GM19099 (cell line): ENCODE results near the gene DNM1L.

Experiments used
- POLR2A ChIP-seq: IDR thresholded peaks from 3 replicates; pipeline ENCODE4 v1.6.1; 2011; ENCODE audit warnings: low read depth; ENCODE audit not compliant: insufficient read length; ENCODE audit errors: extremely low read depth

DNM1L gene

DNA sequence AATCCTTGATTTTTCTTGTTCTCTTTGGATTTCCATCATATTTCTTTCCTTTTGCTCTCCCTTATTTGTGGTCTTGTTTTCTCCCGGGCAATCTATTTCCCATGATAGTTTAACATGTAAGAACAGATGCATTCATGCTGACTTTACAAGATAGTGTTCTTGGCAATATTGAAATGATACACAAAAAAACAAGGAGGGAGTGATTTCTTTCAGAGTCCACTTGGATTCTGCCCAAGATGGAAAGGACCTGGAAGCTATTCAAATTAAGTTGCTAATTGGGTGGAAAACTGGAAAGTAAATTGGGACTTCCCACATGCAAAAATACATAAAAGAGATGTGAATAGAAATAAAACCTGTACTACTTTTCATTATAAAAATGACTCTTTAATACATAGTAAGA lies 91.0 kb downstream of the DNM1L start:
- TF ChIP-seq POLR2A, result no peak

DNA sequence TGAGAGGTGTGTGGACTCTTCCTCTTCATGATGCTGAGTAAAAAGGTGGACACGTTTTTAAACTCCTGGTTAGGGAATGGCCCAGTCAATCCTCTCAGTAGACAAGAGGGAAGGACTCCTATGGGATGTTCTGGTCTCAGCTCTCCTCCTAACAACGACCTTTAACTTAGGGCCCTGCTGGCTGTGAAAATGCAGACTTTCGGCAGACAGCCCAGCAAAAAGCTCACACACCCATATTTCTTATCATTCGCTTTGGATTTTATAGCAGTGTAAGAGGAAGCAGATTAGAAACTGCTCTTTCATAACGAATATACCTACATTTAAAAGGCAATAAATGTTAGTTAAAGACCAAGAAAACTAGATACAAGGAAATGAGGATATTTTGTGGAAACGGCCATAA lies 94.6 kb downstream of the DNM1L start:
- no peak for TF ChIP-seq POLR2A

DNA sequence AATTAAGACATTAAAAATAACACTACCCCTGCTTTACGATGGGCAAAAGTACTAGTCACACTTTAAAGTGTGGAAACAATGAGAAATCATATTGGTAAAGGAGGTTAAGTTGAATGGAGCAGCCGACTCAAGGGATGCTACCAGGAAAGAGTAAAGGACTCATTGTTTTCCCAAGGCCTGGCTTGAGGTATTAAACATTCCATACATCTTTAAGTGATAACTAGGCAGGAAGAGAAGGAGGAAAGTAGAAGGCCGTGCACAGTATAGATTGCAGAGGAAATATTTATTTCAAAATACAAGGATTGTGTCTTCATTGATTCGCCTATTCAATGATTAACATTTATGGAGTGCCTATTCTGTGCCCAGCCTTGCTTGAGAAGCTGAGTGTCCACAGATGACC lies 97.2 kb downstream of the DNM1L start:
- TF ChIP-seq POLR2A, result no peak

DNA sequence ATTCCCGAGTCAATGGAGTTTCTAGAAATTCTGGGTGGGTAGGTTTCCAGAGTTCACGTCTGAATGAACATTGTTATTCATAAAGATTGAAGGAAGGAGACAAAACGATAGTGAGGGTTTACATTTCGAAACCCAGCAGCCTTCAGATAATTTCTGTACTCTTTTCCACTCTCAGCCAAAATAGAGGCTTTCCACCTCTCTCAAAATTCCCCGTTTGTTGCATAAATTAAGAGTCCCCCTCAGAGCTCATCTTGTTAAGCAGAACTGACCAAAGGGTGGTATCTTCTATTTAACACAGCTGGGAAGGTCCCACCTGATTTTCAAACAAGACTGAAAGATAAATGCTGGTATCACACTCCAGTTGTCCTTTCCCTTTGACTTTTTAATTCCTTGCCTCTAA lies 98.1 kb downstream of the DNM1L start:
- TF ChIP-seq POLR2A, result no peak

DNA sequence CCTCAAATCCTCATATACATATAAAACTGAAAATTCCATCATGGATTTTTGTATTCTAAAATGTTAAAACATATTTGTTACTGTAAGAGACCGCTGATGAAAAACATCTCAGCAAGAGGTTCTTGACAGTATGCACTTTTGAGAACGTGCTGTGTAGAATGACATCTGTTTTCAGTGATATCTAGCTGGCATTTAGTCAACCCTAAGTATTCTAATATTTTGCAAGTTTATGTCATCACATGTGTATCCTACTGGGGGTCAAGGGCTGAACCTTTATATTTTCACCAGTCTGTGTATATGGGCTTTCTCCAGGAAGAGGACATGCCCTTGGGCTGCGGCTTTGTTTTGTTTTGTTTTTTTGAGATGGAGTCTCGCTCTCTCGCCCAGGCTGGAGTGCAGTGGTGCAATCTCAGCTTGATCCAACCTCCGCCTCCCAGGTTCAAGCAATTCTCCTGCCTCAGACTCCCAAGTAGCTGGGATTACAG lies 98.6 kb downstream of the DNM1L start:
- TF ChIP-seq POLR2A, result no peak

DNA sequence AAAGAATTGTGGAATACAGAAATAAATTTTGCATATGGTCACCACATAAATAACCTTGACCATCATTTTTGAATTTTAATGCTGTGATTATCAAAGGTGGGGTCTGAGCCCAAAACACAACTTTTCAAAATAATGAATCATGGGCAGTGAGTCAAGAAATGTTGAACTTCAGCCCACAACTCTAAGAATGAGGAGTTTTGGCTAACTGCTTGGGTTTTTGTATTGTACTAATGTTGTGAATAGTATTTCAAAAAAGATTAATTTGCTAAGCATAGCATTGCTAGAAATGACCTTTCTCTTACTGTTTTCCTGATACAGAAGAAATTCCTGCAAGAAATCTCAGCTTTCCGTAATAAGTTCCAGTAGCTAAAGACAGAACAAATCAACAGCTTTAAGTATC lies 101.0 kb downstream of the DNM1L start:
- TF ChIP-seq POLR2A, result no peak

DNA sequence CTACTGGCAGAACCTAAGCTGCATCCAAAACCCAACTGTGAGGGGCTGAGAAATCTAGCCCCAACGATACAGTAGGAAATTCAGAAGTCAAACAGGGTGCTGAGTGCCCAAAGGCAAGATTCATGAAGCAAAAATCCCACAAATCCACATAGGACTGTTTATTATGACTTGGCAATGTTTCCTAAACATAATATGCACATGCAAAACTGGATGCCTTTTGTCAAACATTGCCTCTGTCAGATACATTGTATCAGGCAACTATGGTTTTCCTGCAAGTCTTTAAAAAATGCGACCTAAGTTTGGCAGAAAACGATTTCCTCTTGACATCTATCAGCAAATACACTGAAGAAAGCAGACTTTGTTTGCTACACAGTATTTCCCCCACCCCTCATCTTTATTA lies 103.9 kb downstream of the DNM1L start:
- no peak for TF ChIP-seq POLR2A

DNA sequence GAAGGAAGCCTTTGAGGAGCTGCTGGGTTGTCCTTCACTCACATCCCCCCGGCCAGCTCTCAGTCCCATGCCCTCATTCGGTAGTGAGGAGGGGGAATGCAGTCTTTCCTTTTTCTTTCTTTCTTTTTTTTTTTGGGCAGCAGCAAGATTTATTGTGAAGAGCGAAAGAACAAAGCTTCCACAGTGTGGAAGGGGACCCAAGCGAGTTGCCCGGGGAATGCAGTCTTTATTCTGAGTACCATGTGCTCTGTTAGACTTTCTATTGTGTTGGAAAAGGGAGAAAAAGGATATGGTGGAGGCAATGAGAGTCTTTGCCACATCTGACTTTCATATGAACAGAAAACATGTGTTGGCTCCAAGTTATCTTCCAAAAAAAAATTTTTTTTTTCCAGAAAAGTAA lies 106.5 kb downstream of the DNM1L start:
- no peak for TF ChIP-seq POLR2A

DNA sequence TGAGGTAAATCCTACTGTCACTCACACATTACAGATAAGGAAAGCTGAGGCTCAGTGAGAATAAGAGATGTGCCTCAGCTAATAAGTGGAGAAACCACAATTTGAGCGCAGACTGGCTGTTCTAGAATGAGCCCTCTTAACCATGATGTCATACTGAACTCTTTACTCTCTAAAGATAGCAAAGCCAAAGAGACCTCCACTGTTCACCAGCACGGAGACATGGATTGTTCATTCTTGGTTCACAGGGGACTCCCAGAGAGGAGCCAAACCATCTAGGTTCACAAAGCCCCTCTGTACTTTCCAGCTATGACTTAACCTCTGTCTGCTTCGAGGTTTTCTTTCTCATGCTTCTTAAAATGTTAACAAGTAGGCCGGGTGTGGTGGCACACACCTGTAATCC lies 109.3 kb downstream of the DNM1L start:
- TF ChIP-seq POLR2A, result no peak

DNA sequence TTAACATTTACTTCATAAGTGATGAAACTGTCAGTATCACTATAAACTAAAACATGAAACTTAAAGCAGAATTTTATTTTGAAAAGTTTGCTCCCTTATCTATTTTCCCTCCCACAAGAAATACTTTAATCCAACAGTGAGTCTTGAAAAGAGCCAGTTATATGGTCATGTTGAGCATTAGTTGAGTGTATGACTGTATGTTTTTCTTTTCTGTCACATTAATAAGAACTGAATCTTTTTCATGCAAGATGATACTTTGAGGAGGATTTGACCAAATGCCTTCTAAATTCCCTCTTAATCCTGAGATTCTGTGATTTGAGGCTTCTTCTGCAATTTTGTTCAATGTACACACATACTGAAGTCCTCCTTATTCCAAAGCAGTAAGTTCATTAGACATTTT lies 110.3 kb downstream of the DNM1L start:
- no peak for TF ChIP-seq POLR2A

DNA sequence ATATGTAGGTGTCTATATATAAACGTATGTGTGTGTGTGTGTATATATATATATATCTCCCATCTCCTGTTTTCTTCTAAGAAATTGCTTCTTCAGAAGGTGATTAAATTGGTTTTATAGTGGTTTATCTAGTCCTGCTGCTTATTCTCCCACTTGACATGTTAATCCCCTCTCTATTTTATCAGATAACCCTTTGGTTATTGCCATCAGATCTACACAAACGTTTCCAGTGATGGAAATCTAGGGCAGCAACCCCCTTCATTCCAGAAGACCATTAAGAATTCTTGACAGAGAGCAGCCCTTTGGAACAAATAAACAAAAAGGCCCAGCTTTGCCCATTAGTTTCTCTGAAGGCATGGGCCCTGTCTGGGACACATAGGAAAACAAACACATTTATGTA lies 110.8 kb downstream of the DNM1L start:
- no peak for TF ChIP-seq POLR2A

DNA sequence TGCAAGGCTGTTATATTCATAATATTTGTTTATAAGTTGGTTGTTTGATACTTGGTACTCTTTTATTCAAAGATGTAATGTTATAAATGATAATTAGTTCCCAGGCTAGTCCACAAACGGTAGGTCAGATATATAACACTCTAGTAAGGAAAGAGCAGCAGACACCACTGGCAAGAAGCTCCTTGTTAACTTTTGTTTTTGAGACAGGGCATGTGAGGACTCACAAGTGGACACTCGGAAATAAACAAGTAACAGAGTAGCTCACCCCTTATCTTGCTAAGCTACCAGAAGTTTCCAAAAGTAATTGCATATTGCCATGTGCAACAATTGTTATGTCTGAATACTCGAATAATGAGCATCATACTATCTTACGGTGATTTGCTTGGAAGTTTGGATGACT lies 115.2 kb downstream of the DNM1L start:
- no peak for TF ChIP-seq POLR2A
